A549 (cell line): ENCODE measurements around the gene SHANK1. TPM values are rescaled to one million over a fixed set of nuclear protein-coding genes. Genes with fewer than 3 reads are reported as not detected.

Source experiments
- ATAC-seq, 2 experiments: fragments of 200-7000 bp in 1 of 2; fragments of >200 bp in 1 of 2; cut with Nextera tagmentation in 1 of 2; cut with Tn5 transposase in 1 of 2; 3 replicates each; pipeline versions ENCODE4 v1.8.0 to v1.9.1; 2018 to 2020; ENCODE audit warnings: mild to moderate bottlenecking in 1 of 2, moderate library complexity in 1 of 2
- CTCF ChIA-PET: fragments of 300-600 bp; sonication (Branson Sonifier 250); formaldehyde crosslinking; extraction: SDS; loops from one replicate; lab custom pipeline; 2021; ENCODE audit warnings: antibody characterized with exemption, inconsistent platforms; lab: Yijun Ruan, JAX
- POLR2A ChIA-PET: fragments of 350-600 bp; formaldehyde crosslinking; extraction: SDS; loops from one replicate; lab custom pipeline; 2021; ENCODE audit warnings: antibody characterized with exemption, inconsistent platforms; lab: Yijun Ruan, JAX
- DNase-seq, 2 experiments: peaks; one replicate each; pipeline versions ENCODE4 v3.0.0 to v3.0.0-alpha.2; 2011 to 2016; ENCODE audit warnings: low read depth in 1 of 2, low spot score in 1 of 2
- FAIRE-seq: peaks from 2 replicates; lab custom pipeline; 2011; peaks lifted over from hg19 to GRCh38; lab: Jason Lieb, UNC
- H3K27ac ChIP-seq, 2 experiments: fragments of >200 bp; sonication (Bioruptor Twin); formaldehyde crosslinking; 3 replicates each; pipeline ENCODE4 v1.5.1; 2016 to 2017
- H3K4me1 ChIP-seq: fragments of >200 bp; sonication (Bioruptor Twin); formaldehyde crosslinking; 3 replicates; pipeline ENCODE4 v1.6.1; 2016
- H3K4me2 ChIP-seq: fragments of >200 bp; sonication (Bioruptor Twin); formaldehyde crosslinking; 3 replicates; pipeline ENCODE4 v1.6.1; 2016
- H3K4me3 ChIP-seq: fragments of >200 bp; sonication (Bioruptor Twin); formaldehyde crosslinking; 3 replicates; pipeline ENCODE4 v1.5.1; 2016
- H3K9me3 ChIP-seq: fragments of >200 bp; sonication (Bioruptor Twin); formaldehyde crosslinking; 3 replicates; pipeline ENCODE4 v1.6.1; 2016
- CBX2 ChIP-seq: fragments of 200-600 bp; sonication (generic); IDR thresholded peaks from 2 replicates; pipeline ENCODE4 v1.6.1; 2016; ENCODE audit warnings: low read depth, mild to moderate bottlenecking, borderline replicate concordance
- CHD4 ChIP-seq: fragments of 200-600 bp; sonication (generic); IDR thresholded peaks from 2 replicates; pipeline ENCODE4 v1.6.1; 2016; ENCODE audit warnings: antibody characterized with exemption, mild to moderate bottlenecking, borderline replicate concordance
- E2F6 ChIP-seq: IDR thresholded peaks from 2 replicates; pipeline ENCODE4 v1.6.1; 2012; ENCODE audit warnings: low read depth, borderline replicate concordance
- EHF ChIP-seq: fragments of 250-450 bp; sonication (Bioruptor Pico); IDR thresholded peaks from 2 replicates; pipeline ENCODE4 v1.5.0; 2020; ENCODE audit warnings: mild to moderate bottlenecking
- EHMT2 ChIP-seq: fragments of 200-600 bp; sonication (generic); IDR thresholded peaks from 2 replicates; pipeline ENCODE4 v1.6.1; 2016; ENCODE audit warnings: antibody characterized with exemption, low read depth, mild to moderate bottlenecking, moderate library complexity
- EP300 ChIP-seq, 2 experiments: fragments of >200 bp; sonication (Bioruptor Twin); formaldehyde crosslinking; IDR thresholded peaks; 2 replicates in 1 of 2; 3 replicates in 1 of 2; pipeline ENCODE4 v1.6.1; 2016 to 2017
- FOSL2 ChIP-seq, 2 experiments: fragments of 450-650 bp in 1 of 2; fragments of >200 bp in 1 of 2; sonication (Bioruptor Twin) in 1 of 2; formaldehyde crosslinking; IDR thresholded peaks; 2 replicates each; pipeline versions ENCODE4 v1.5.0 to v1.6.1; 2016 to 2020; ENCODE audit warnings: mild to moderate bottlenecking in 1 of 2, moderate library complexity in 1 of 2
- HEYL ChIP-seq: fragments of 250-450 bp; sonication (Bioruptor Pico); IDR thresholded peaks from 2 replicates; pipeline ENCODE4 v1.8.0; 2021; ENCODE audit warnings: mild to moderate bottlenecking, moderate library complexity
- HOXA7 ChIP-seq: fragments of 250-450 bp; sonication (Bioruptor Pico); IDR thresholded peaks from 2 replicates; pipeline ENCODE4 v1.5.0; 2020; ENCODE audit warnings: mild to moderate bottlenecking, moderate library complexity
- JUN ChIP-seq, 2 experiments: fragments of >200 bp; sonication (Bioruptor Twin); formaldehyde crosslinking; IDR thresholded peaks; 2 replicates in 1 of 2; 3 replicates in 1 of 2; pipeline ENCODE4 v1.6.1; 2016 to 2017
- JUNB ChIP-seq: fragments of >200 bp; sonication (Bioruptor Twin); formaldehyde crosslinking; IDR thresholded peaks from 2 replicates; pipeline ENCODE4 v1.6.1; 2016
- KDM5A ChIP-seq: fragments of 200-600 bp; sonication (generic); IDR thresholded peaks from 2 replicates; pipeline ENCODE4 v1.6.1; 2016; ENCODE audit warnings: antibody characterized with exemption, mild to moderate bottlenecking
- MAFK ChIP-seq: fragments of 450-650 bp; IDR thresholded peaks from 2 replicates; pipeline ENCODE4 v1.6.1; 2014; ENCODE audit not compliant: partially characterized antibody
- MYC ChIP-seq: IDR thresholded peaks from 2 replicates; pipeline ENCODE4 v1.6.1; 2012; ENCODE audit warnings: mild to moderate bottlenecking, inconsistent platforms, low read length, improper control_type of control experiment, borderline replicate concordance
- NFE2L2 ChIP-seq: fragments of 150-350 bp; conservative IDR thresholded peaks from 2 replicates; pipeline ENCODE4 v1.6.1; 2014; ENCODE audit warnings: low read length
- PHF8 ChIP-seq: fragments of 200-600 bp; sonication (generic); IDR thresholded peaks from 2 replicates; pipeline ENCODE4 v1.6.1; 2016; ENCODE audit warnings: low read depth, mild to moderate bottlenecking, antibody characterized with exemption, moderate library complexity, borderline replicate concordance
- POLR2A ChIP-seq: IDR thresholded peaks from 2 replicates; pipeline ENCODE4 v1.6.1; 2012; ENCODE audit warnings: mild to moderate bottlenecking, low read length
- RAD21 ChIP-seq, 2 experiments: fragments of >200 bp in 1 of 2; sonication (Bioruptor Twin) in 1 of 2; formaldehyde crosslinking in 1 of 2; IDR thresholded peaks in 1 of 2; conservative IDR thresholded peaks in 1 of 2; 2 replicates in 1 of 2; 3 replicates in 1 of 2; pipeline ENCODE4 v1.6.1; 2012 to 2018; ENCODE audit warnings: inconsistent platforms in 1 of 2
- RARB ChIP-seq: fragments of 250-450 bp; sonication (Bioruptor Pico); IDR thresholded peaks from 2 replicates; pipeline ENCODE4 v1.8.0; 2021; ENCODE audit warnings: mild to moderate bottlenecking, moderate library complexity
- REST ChIP-seq: fragments of 200-600 bp; sonication (generic); IDR thresholded peaks from 2 replicates; pipeline ENCODE4 v1.6.1; 2016; ENCODE audit warnings: antibody characterized with exemption, mild to moderate bottlenecking, moderate library complexity
- RFX5 ChIP-seq: fragments of 450-650 bp; IDR thresholded peaks from 2 replicates; pipeline ENCODE4 v1.7.1; 2014; ENCODE audit warnings: antibody characterized with exemption, mild to moderate bottlenecking, moderate library complexity
- SREBF2 ChIP-seq: fragments of 450-650 bp; IDR thresholded peaks from 2 replicates; pipeline ENCODE4 v1.6.1; 2014; ENCODE audit warnings: mild to moderate bottlenecking, moderate library complexity
- TFCP2L1 ChIP-seq: fragments of 250-450 bp; sonication (Bioruptor Pico); IDR thresholded peaks from 2 replicates; pipeline ENCODE4 v1.5.0; 2021; ENCODE audit warnings: mild to moderate bottlenecking
- TP53 ChIP-seq: fragments of 250-450 bp; sonication (Bioruptor Pico); IDR thresholded peaks from 2 replicates; pipeline ENCODE4 v1.5.0; 2021; ENCODE audit warnings: mild to moderate bottlenecking, moderate library complexity
- ZFP36 ChIP-seq: fragments of 450-650 bp; IDR thresholded peaks from 2 replicates; pipeline ENCODE4 v1.6.1; 2014; ENCODE audit warnings: borderline replicate concordance; ENCODE audit not compliant: partially characterized antibody
- ZNF302 ChIP-seq: fragments of 250-450 bp; sonication (Bioruptor Pico); IDR thresholded peaks from 2 replicates; pipeline ENCODE4 v1.9.0; 2021; ENCODE audit warnings: inconsistent platforms, mild to moderate bottlenecking, moderate library complexity
- WGBS: methylation state at CpG from one replicate; pipeline ENCODE4 v1.1.6; 2017; ENCODE audit errors: missing lambda C conversion rate; 5-methylcytosine and 5-hydroxymethylcytosine counted together
- polyA plus RNA-seq, 4 experiments: library from polyadenylated mRNA; depleted of rRNA in 3 of 4; stranded (reverse); fragments of >200 nt; fragmentation: RNase III in 1 of 4; extraction: RNeasy Plus Mini Kit Qiagen cat#74134 plus additional on column Dnase treatment in 1 of 4; gene quantifications; 2 replicates in 3 of 4; 3 replicates in 1 of 4; pipeline ENCODE4 v1.2.3, GENCODE V29; 2011 to 2017
- TF ChIP-seq, protein P1 (sequence below): IDR thresholded peaks from 2 replicates; pipeline ENCODE4 v1.6.1; 2012

Gene SHANK1
- polyA plus RNA-seq, 2 of the 4 experiments (the other 2 are of a cell fraction), result 0.04 to 0.17 TPM

DNA sequence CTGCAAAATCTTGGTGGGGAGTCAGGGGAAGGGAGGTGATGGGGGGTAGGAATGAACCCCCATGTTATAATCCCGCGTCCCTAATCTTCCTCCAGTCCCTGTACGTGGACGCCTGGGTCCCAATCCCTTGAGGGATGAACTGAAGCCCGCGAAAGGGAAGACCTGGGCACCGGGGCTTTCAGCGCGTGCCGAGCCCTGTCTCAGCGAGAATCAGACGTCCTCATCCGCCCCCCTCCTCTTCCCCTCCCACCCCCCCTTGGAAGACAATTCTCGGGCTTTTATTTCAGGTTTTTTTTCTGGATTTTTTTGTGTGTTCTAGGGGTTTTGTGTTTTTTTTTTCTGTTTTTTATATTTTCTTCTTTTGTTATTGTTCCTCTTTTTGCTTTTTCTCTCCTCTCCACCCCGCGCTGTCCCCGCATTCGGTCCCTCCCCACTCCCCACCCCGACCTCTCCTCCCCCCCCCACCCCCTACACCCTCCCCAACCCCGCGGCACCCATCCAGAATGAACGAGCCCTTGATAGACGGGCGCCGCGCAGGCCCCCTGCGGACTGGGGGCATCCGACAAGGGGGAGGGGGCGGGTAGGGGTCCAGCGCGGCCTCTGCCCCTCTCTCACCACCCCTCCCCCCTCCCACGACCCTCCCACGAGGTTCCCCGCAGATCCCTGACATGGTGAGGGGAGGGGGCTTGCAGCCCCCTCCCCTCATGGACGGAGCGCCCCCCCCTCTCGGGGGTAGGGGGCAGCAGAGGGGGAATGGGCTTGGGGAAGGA is 60.1 kb downstream of the SHANK1 start:
- peaks cover 21% of the 10 kb centered on the region for H3K4me1 ChIP-seq
- ChIA-PET CTCF (interaction anchor here (1.1 to 2.2 kb wide), 3 partner anchors 10 to 122 kb away, joined by 3 to 14 read pairs (median 6); no protein-coding TSS in a partner anchor), POLR2A (interaction anchor here (0.6 kb wide), 2 partner anchors 100 to 318 kb away, joined by 3 to 7 read pairs; no protein-coding TSS in a partner anchor)
- 6% methylated on average over 18 of the region's 37 CpGs for WGBS
- TF ChIP-seq HEYL (CRISPR knock-in tag) (no peak), EHF (no peak), TP53 (CRISPR knock-in tag) (no peak), PHF8 (no peak), ZFP36 (no peak), RAD21 (conservative IDR thresholded peaks at IDR 0.05 in 1 of 2, IDR thresholded peaks at IDR 0.05 in 1 of 2) (no peak), POLR2A (no peak), HOXA7 (CRISPR knock-in tag) (no peak), EHMT2 (no peak), NFE2L2 (no peak), MAFK (no peak), CHD4 (no peak), JUNB (no peak), CBX2 (no peak)
- TF ChIP-seq, protein P1, sequence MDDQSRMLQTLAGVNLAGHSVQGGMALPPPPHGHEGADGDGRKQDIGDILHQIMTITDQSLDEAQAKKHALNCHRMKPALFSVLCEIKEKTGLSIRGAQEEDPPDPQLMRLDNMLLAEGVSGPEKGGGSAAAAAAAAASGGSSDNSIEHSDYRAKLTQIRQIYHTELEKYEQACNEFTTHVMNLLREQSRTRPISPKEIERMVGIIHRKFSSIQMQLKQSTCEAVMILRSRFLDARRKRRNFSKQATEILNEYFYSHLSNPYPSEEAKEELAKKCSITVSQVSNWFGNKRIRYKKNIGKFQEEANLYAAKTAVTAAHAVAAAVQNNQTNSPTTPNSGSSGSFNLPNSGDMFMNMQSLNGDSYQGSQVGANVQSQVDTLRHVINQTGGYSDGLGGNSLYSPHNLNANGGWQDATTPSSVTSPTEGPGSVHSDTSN, result no peak
- H3K9me3 ChIP-seq, result peaks cover 7% of the 10 kb centered on the region; the same call in 2 of the 3 replicates
- DNase-seq (no peak), ATAC-seq (peak in 1 of 2 experiments; percentile 0; a peak in 1 of 6 replicates), FAIRE-seq (no peak)
- H3K4me3 ChIP-seq, result peak overlapping the region; percentile 62
- H3K27ac ChIP-seq, result peak overlapping the region; percentile 42 to 78; a peak in 4 of 6 replicates
- H3K4me2 ChIP-seq, result peak overlapping the region; percentile 92

DNA sequence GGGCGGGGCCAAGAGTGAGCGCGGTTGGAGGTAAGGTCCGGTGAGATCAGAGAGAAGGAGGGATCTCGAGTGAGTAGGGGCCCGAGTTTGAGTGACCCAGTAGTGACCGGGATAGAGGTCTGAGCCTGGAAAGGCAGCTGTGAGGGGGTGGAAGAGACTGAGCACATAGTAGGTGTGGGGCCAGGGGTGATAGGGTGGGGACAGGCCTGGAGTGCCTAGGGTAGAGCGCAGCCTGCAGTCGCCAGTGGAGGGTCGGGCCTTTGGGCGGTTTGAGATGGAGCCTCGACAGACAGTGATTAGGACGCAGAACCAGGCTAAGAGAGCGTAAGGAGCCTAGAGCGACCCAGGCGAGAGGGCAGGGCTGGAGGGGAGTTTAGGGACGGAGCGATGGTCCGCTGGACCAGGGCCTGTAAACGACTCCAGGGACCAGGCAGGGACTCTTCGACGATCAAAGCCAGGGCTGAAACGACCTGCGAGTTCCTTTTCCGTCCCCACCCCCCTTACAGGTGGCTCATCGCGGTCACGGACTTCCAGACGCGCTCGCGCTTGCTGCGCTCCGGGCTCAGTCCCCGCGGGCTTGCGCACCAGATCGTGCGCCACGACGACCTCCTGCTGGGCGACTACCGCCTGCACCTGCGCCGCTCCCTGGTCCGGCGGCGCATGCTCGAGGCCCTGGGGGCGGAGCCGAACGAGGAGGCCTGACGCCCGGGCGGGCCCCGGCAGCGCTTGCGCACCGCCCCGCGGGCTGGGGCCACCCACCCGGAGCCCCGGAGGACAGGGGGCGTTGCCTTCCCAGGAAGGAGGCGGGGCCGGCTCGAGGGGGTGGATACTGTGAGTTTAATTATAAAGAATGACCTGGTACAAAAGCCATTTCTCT is 60.9 kb downstream of the SHANK1 start:
- 3% methylated on average over 29 of the region's 67 CpGs for WGBS
- ChIA-PET POLR2A (interaction anchor here (0.6 to 1.2 kb wide), 16 partner anchors 9 to 381 kb away, joined by 3 to 8 read pairs (median 4); partner anchors contain the start of genes C19orf81 and KCNC3), CTCF (interaction anchor here (1.2 kb wide), 1 partner anchor 10 kb away, joined by 3 read pairs; no protein-coding TSS in a partner anchor)
- H3K4me1 ChIP-seq, result peaks cover 21% of the 10 kb centered on the region
- H3K4me2 ChIP-seq, result peak overlapping the region; percentile 92
- peak; percentile 77 for FAIRE-seq
- peaks cover 7% of the 10 kb centered on the region; the same call in 2 of the 3 replicates for H3K9me3 ChIP-seq
- H3K27ac ChIP-seq, result peak overlapping the region; percentile 81 to 94
- H3K4me3 ChIP-seq, result peak overlapping the region; percentile 62
- DNase-seq, result peak; percentile 95 to 98
- peak; percentile 63 to 85 for ATAC-seq
- no peak for TF ChIP-seq EP300 (IDR thresholded peaks at IDR 0.05)
- no peak for TF ChIP-seq REST
- peak; percentile 91; the same call in 1 of the 2 replicates for TF ChIP-seq TP53 (CRISPR knock-in tag)
- peak; percentile 87; the same call in 1 of the 2 replicates for TF ChIP-seq HOXA7 (CRISPR knock-in tag)
- no peak for TF ChIP-seq NFE2L2
- TF ChIP-seq MYC, result 0 out of 2 replicates have a peak, but pooled peaks have one; percentile 45
- no peak for TF ChIP-seq ZNF302 (CRISPR knock-in tag)
- peak; percentile 87 for TF ChIP-seq E2F6
- peak; percentile 49; the same call in 1 of the 2 replicates for TF ChIP-seq RFX5
- TF ChIP-seq, protein P1, result no peak
- TF ChIP-seq SREBF2, result no peak
- peak; percentile 48; the same call in 1 of the 2 replicates for TF ChIP-seq RARB (CRISPR knock-in tag)
- TF ChIP-seq POLR2A, result peak; percentile 80
- no peak for TF ChIP-seq FOSL2 (IDR thresholded peaks at IDR 0.05)
- TF ChIP-seq FOSL2 (CRISPR knock-in tag; IDR thresholded peaks at IDR 0.05), result peak; percentile 31; the same call in 1 of the 2 replicates
- TF ChIP-seq TFCP2L1, result peak; percentile 92
- TF ChIP-seq JUN (IDR thresholded peaks at IDR 0.05), result peak; percentile 46 to 75; a peak in 3 of 5 replicates
- peak; percentile 92 for TF ChIP-seq PHF8
- no peak for TF ChIP-seq KDM5A
- no peak for TF ChIP-seq JUNB
